Measurements from ENCODE around the gene ARID1B.

DNA sequence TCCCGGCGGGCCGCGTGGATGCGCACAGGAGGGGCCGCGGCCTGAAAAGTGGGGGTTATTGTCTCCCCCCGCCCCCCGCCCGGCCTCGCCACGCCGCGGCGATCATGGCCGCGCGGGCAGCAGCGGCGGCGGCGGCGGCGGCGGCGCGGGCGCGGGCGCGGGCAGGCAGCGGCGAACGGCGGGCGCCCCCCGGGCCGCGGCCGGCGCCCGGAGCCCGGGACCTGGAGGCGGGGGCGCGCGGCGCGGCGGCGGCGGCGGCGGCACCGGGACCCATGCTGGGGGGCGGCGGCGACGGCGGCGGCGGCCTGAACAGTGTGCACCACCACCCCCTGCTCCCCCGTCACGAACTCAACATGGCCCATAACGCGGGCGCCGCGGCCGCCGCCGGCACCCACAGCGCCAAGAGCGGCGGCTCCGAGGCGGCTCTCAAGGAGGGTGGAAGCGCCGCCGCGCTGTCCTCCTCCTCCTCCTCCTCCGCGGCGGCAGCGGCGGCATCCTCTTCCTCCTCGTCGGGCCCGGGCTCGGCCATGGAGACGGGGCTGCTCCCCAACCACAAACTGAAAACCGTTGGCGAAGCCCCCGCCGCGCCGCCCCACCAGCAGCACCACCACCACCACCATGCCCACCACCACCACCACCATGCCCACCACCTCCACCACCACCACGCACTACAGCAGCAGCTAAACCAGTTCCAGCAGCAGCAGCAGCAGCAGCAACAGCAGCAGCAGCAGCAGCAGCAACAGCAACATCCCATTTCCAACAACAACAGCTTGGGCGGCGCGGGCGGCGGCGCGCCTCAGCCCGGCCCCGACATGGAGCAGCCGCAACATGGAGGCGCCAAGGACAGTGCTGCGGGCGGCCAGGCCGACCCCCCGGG, 637 bp downstream of the ARID1B start:
- TF ChIP-seq, protein P1, sequence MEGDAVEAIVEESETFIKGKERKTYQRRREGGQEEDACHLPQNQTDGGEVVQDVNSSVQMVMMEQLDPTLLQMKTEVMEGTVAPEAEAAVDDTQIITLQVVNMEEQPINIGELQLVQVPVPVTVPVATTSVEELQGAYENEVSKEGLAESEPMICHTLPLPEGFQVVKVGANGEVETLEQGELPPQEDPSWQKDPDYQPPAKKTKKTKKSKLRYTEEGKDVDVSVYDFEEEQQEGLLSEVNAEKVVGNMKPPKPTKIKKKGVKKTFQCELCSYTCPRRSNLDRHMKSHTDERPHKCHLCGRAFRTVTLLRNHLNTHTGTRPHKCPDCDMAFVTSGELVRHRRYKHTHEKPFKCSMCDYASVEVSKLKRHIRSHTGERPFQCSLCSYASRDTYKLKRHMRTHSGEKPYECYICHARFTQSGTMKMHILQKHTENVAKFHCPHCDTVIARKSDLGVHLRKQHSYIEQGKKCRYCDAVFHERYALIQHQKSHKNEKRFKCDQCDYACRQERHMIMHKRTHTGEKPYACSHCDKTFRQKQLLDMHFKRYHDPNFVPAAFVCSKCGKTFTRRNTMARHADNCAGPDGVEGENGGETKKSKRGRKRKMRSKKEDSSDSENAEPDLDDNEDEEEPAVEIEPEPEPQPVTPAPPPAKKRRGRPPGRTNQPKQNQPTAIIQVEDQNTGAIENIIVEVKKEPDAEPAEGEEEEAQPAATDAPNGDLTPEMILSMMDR (conservative IDR thresholded peaks at IDR 0.05; ENCODE audit: low read depth, low read length), result no peak
- TF ChIP-seq EZH2 (IDR thresholded peaks at IDR 0.05; ENCODE audit: low read length, unreplicated experiment), result no peak
- TF ChIP-seq EZH2phosphoT487 (IDR thresholded peaks at IDR 0.05; ENCODE audit: borderline replicate concordance, low read length), result no peak
